HepG2 (cell line): Measurements from ENCODE around the gene AMDHD1. TPM values are rescaled to one million over a fixed set of nuclear protein-coding genes. Genes with fewer than 3 reads are reported as not detected.
A peak's percentile ranks its signal among the peaks of the same experiment; 100 is the strongest.

Experiments
- HES4 ChIP-seq: sonication (generic); formaldehyde crosslinking; IDR thresholded peaks from 2 replicates; pipeline ENCODE4 v1.9.0; 2021; ENCODE audit warnings: mild to moderate bottlenecking, missing genetic modification reagents, borderline replicate concordance
- HNRNPL ChIP-seq: fragments of 200-400 bp; formaldehyde crosslinking; IDR thresholded peaks from 2 replicates; pipeline ENCODE4 v1.6.1; 2017; ENCODE audit warnings: mild to moderate bottlenecking, low read depth, low read length
- HNRNPLL ChIP-seq: fragments of 200-400 bp; formaldehyde crosslinking; IDR thresholded peaks from 2 replicates; pipeline ENCODE4 v1.6.1; 2017; ENCODE audit warnings: mild to moderate bottlenecking, low read depth, low read length; ENCODE audit not compliant: poor library complexity, severe bottlenecking
- NFRKB ChIP-seq: fragments of 450-650 bp; IDR thresholded peaks from 2 replicates; pipeline ENCODE4 v1.6.1; 2017
- POGZ ChIP-seq: sonication (generic); formaldehyde crosslinking; IDR thresholded peaks from 2 replicates; pipeline ENCODE4 v1.4.0; 2020; ENCODE audit warnings: mild to moderate bottlenecking, missing genetic modification reagents
- POLR2A ChIP-seq, 2 experiments: IDR thresholded peaks; 2 replicates each; pipeline ENCODE4 v1.6.1; 2011; ENCODE audit warnings: low read depth in 2 of 2, low read length in 2 of 2, mild to moderate bottlenecking in 1 of 2, moderate library complexity in 1 of 2; ENCODE audit not compliant: insufficient read depth in 1 of 2
- SRY ChIP-seq: sonication (generic); formaldehyde crosslinking; IDR thresholded peaks from 2 replicates; pipeline ENCODE4 v1.8.0; 2022; ENCODE audit warnings: mild to moderate bottlenecking, missing genetic modification reagents
- ZBTB38 ChIP-seq: sonication (generic); formaldehyde crosslinking; IDR thresholded peaks from 2 replicates; pipeline ENCODE4 v1.5.1; 2020; ENCODE audit warnings: mild to moderate bottlenecking, missing genetic modification reagents
- polyA plus RNA-seq, 8 experiments: library from polyadenylated mRNA; depleted of rRNA in 3 of 8; stranded (reverse) in 7 of 8; unstranded in 1 of 8; fragments of >200 nt; fragmentation: Illumina TruSeq in 4 of 8; extraction: Trizol in 4 of 8; gene quantifications; 2 replicates each; pipeline versions ENCODE4 v1.2.1 to v1.2.3, GENCODE V29; 2011 to 2016; ENCODE audit warnings: low read depth in 4 of 8, missing spikeins in 1 of 8, mixed read lengths in 1 of 8; ENCODE audit not compliant: insufficient read depth in 1 of 8
- total RNA-seq, 5 experiments: library from RNA; depleted of rRNA; stranded (reverse); fragments of >200 nt; fragmentation: Illumina TruSeq; extraction: Trizol; gene quantifications; 2 replicates each; pipeline ENCODE4 v1.2.3, GENCODE V29; 2016; ENCODE audit warnings: low read depth in 1 of 5
- TF ChIP-seq, protein P1 (sequence below): sonication (generic); formaldehyde crosslinking; IDR thresholded peaks from 2 replicates; pipeline ENCODE4 v1.4.0; 2020; ENCODE audit warnings: mild to moderate bottlenecking, missing genetic modification reagents
- TF ChIP-seq, protein P2 (sequence below): IDR thresholded peaks from 2 replicates; pipeline ENCODE4 v1.6.1; 2016; ENCODE audit warnings: control low read depth
- TF ChIP-seq, protein P3 (sequence below): sonication (generic); formaldehyde crosslinking; IDR thresholded peaks from 2 replicates; pipeline ENCODE4 v1.8.0; 2022; ENCODE audit warnings: missing genetic modification reagents, mild to moderate bottlenecking, borderline replicate concordance
- TF ChIP-seq, protein P4 (sequence below): IDR thresholded peaks from 2 replicates; pipeline ENCODE4 v1.6.1; 2016; ENCODE audit warnings: low read depth, missing genetic modification reagents, missing compliant biosample characterization

AMDHD1 gene
- total and polyA plus RNA-seq, 2 of the 13 experiments (the other 11 are each of a cell fraction or from before 2014, with no cell fraction given): 6.5 to 29.6 TPM

DNA sequence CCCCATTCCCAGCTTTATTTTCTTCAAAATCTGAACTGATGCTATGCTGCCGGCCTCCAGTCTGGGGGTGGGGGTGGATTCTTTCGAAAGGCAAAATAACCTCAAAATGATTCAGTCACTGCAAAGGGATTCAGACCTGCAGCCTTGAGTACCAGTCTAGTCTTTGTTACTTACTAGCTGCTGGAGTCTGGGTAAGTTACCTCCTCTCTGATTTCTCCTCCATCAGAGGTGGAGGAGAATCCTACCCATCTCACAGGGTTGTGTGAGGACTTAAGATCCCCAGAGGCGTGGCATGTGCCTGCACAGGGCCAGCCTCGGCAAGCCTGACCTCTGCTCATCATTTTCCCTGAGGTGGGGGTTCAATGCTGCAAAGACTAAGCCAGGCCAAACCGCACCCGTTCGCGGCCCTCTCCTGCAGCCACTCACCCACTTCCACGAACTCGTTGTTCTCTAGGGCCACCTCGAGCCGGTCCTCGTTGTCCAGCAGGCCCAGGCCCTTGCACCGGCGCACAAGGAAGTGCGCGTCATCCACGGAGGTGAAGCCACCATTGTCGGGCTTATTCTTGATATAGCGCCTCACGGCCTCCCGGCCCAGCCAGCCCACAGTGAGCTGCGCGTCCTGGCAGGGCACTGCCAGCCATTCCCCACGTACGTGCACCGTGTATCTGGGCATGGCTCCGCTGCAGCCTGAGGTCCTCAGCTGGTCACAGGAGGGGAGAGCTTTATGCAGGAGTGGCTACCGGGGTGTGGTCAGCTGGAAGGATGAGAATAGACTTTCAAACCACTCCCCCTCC is 52.3 kb downstream of the AMDHD1 start (continued):
- TF ChIP-seq, protein P1, sequence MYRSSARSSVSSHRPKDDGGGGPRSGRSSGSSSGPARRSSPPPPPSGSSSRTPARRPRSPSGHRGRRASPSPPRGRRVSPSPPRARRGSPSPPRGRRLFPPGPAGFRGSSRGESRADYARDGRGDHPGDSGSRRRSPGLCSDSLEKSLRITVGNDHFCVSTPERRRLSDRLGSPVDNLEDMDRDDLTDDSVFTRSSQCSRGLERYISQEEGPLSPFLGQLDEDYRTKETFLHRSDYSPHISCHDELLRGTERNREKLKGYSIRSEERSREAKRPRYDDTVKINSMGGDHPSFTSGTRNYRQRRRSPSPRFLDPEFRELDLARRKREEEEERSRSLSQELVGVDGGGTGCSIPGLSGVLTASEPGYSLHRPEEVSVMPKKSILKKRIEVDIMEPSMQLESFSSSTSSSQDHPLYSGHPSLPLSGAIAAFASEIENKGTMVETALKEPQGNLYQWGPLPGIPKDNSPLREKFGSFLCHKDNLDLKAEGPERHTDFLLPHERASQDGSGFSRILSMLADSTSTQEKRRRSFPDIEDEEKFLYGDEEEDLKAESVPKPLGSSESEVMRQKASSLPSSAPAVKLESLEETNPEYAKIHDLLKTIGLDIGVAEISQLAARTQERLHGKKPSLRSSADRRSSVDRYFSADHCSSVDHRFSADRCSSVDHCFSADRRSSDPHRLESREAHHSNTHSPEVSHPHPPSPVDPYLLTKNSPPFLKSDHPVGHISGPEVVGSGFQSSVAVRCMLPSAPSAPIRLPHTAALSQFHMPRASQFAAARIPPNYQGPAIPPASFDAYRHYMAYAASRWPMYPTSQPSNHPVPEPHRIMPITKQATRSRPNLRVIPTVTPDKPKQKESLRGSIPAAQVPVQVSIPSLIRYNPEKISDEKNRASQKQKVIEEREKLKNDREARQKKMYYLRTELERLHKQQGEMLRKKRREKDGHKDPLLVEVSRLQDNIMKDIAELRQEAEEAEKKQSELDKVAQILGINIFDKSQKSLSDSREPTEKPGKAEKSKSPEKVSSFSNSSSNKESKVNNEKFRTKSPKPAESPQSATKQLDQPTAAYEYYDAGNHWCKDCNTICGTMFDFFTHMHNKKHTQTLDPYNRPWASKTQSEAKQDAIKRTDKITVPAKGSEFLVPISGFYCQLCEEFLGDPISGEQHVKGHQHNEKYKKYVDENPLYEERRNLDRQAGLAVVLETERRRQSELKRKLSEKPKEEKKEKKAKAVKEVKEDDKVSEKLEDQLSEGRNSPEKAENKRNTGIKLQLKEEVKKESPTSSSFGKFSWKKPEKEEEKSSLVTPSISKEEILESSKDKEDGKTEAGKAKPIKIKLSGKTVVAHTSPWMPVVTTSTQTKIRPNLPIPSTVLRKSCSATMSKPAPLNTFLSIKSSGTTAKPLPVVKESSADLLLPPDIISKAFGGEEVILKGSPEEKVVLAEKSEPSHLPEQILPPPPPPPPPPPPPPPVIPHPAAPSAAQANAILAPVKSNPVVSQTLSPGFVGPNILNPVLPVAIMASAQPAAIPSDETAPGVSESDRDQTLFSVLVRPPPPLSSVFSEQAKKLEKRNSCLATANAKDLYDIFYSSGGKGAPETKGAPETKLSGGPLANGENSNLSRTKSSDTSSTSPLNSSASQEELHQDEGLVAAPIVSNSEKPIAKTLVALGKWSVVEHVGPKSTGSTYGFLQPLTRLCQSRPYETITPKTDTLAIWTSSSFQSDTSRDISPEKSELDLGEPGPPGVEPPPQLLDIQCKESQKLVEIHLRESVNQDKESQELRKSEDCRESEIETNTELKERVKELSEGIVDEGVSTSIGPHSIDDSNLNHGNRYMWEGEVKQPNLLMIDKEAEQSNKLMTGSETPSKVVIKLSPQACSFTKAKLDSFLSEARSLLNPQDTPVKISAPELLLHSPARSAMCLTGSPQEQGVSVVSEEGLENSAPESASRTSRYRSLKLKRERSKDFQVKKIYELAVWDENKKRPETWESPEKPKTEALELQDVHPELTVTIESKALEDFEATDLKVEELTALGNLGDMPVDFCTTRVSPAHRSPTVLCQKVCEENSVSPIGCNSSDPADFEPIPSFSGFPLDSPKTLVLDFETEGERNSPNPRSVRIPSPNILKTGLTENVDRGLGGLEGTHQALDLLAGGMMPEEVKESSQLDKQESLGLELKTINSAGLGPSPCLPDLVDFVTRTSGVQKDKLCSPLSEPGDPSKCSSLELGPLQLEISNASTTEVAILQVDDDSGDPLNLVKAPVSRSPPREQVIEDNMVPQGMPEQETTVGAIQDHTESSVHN (CRISPR knock-in tag): no peak
- TF ChIP-seq, protein P2, sequence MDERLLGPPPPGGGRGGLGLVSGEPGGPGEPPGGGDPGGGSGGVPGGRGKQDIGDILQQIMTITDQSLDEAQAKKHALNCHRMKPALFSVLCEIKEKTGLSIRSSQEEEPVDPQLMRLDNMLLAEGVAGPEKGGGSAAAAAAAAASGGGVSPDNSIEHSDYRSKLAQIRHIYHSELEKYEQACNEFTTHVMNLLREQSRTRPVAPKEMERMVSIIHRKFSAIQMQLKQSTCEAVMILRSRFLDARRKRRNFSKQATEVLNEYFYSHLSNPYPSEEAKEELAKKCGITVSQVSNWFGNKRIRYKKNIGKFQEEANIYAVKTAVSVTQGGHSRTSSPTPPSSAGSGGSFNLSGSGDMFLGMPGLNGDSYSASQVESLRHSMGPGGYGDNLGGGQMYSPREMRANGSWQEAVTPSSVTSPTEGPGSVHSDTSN (CRISPR knock-in tag): no peak
- TF ChIP-seq SRY: peak; percentile 87; the same call in 1 of the 2 replicates
- peak in 1 of 2 experiments; percentile 48; a peak in 1 of 4 replicates for TF ChIP-seq POLR2A (IDR thresholded peaks at IDR 0.05; ENCODE audit: insufficient read depth in 1 of 2, low read depth in 2 of 2, low read length in 2 of 2)
- TF ChIP-seq ZBTB38 (CRISPR knock-in tag): peak; percentile 99
- no peak for TF ChIP-seq NFRKB
- TF ChIP-seq, protein P3, sequence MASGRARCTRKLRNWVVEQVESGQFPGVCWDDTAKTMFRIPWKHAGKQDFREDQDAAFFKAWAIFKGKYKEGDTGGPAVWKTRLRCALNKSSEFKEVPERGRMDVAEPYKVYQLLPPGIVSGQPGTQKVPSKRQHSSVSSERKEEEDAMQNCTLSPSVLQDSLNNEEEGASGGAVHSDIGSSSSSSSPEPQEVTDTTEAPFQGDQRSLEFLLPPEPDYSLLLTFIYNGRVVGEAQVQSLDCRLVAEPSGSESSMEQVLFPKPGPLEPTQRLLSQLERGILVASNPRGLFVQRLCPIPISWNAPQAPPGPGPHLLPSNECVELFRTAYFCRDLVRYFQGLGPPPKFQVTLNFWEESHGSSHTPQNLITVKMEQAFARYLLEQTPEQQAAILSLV (CRISPR knock-in tag): peak; percentile 58; the same call in 1 of the 2 replicates
- peak; percentile 24; the same call in 1 of the 2 replicates for TF ChIP-seq POGZ (CRISPR knock-in tag)
- no peak for TF ChIP-seq HNRNPL
- no peak for TF ChIP-seq HNRNPLL
- TF ChIP-seq, protein P4, sequence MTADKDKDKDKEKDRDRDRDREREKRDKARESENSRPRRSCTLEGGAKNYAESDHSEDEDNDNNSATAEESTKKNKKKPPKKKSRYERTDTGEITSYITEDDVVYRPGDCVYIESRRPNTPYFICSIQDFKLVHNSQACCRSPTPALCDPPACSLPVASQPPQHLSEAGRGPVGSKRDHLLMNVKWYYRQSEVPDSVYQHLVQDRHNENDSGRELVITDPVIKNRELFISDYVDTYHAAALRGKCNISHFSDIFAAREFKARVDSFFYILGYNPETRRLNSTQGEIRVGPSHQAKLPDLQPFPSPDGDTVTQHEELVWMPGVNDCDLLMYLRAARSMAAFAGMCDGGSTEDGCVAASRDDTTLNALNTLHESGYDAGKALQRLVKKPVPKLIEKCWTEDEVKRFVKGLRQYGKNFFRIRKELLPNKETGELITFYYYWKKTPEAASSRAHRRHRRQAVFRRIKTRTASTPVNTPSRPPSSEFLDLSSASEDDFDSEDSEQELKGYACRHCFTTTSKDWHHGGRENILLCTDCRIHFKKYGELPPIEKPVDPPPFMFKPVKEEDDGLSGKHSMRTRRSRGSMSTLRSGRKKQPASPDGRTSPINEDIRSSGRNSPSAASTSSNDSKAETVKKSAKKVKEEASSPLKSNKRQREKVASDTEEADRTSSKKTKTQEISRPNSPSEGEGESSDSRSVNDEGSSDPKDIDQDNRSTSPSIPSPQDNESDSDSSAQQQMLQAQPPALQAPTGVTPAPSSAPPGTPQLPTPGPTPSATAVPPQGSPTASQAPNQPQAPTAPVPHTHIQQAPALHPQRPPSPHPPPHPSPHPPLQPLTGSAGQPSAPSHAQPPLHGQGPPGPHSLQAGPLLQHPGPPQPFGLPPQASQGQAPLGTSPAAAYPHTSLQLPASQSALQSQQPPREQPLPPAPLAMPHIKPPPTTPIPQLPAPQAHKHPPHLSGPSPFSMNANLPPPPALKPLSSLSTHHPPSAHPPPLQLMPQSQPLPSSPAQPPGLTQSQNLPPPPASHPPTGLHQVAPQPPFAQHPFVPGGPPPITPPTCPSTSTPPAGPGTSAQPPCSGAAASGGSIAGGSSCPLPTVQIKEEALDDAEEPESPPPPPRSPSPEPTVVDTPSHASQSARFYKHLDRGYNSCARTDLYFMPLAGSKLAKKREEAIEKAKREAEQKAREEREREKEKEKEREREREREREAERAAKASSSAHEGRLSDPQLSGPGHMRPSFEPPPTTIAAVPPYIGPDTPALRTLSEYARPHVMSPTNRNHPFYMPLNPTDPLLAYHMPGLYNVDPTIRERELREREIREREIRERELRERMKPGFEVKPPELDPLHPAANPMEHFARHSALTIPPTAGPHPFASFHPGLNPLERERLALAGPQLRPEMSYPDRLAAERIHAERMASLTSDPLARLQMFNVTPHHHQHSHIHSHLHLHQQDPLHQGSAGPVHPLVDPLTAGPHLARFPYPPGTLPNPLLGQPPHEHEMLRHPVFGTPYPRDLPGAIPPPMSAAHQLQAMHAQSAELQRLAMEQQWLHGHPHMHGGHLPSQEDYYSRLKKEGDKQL (CRISPR knock-in tag): no peak
- peak; percentile 22; the same call in 1 of the 2 replicates for TF ChIP-seq HES4 (CRISPR knock-in tag)
